ENCODE data around the gene CFAP251. TPM values are rescaled to one million over a fixed set of nuclear protein-coding genes. Genes with fewer than 3 reads are reported as not detected.

Gene CFAP251
- total RNA-seq, 1 experiment from 2014 or later: 0.81 TPM

- H2BK120ac ChIP-seq (ENCODE audit: low read depth, low read length, poor library complexity, severe bottlenecking): no peak overlapping the region
- no peak overlapping the region for H3K4me3 Mint-ChIP-seq
- no peak overlapping the region for H3K27ac Mint-ChIP-seq
- H3K23me2 ChIP-seq (ENCODE audit: insufficient read length, low read depth, low read length, poor library complexity, severe bottlenecking): no peaks in the 10 kb centered on the region
- H3K4me2 ChIP-seq (ENCODE audit: insufficient read depth, insufficient read length, low read length): no peak overlapping the region
- WGBS (ENCODE audit: extremely low coverage, insufficient read length, low lambda C conversion rate): no CpG with 5 or more reads among the region's 13 CpGs
- H2BK12ac ChIP-seq (ENCODE audit: insufficient read length, low read depth, low read length): no peak overlapping the region
- H3K4me1 Mint-ChIP-seq: peaks cover 5 to 11% of the 10 kb centered on the region in 2 experiments; a peak in 3 of 4 replicates
- H3K79me2 ChIP-seq (ENCODE audit: insufficient read depth, low read length): no peaks in the 10 kb centered on the region
- DNase-seq: no peak
- H3K9ac ChIP-seq (ENCODE audit: extremely low read depth, insufficient read length, low read length): no peak overlapping the region
- no peaks in the 10 kb centered on the region for H3K79me1 ChIP-seq (ENCODE audit: insufficient read depth, low read depth, low read length, poor library complexity, severe bottlenecking)
- TF ChIP-seq CTCF (conservative IDR thresholded peaks at IDR 0.05): no peak
- no peak overlapping the region for H4K91ac ChIP-seq (ENCODE audit: insufficient read length, low read depth, low read length)
- no peak overlapping the region for H3K4ac ChIP-seq (ENCODE audit: low read depth, low read length)
- H3K36me3 Mint-ChIP-seq (ENCODE audit: insufficient read depth in 1 of 3, low read depth in 3 of 3): peaks cover 6 to 21% (median 15%) of the 10 kb centered on the region in 3 experiments; a peak in 6 of 7 replicates
- no peak overlapping the region for H3K27ac ChIP-seq (ENCODE audit: insufficient read length, low read depth, low read length)
- no peaks in the 10 kb centered on the region for H4K20me1 ChIP-seq (ENCODE audit: control insufficient read depth, insufficient read depth, insufficient read length)
- H3K9me3 ChIP-seq (ENCODE audit: control insufficient read depth, low read depth, low read length): no peaks in the 10 kb centered on the region
- no peak overlapping the region for H3K23ac ChIP-seq (ENCODE audit: insufficient read length, low read depth, low read length)
- no peak overlapping the region for H4K8ac ChIP-seq (replicated peaks; ENCODE audit: insufficient read length, low read depth, low read length)
- no peak overlapping the region for H3T11ph ChIP-seq (ENCODE audit: low read length)
- no peaks in the 10 kb centered on the region for H3K27me3 ChIP-seq (ENCODE audit: insufficient read depth, low read length)
- no peak overlapping the region for H2AK5ac ChIP-seq (ENCODE audit: insufficient read length, low read length)
- no peaks in the 10 kb centered on the region for H3K4me1 ChIP-seq (ENCODE audit: insufficient read depth, low read length)
- no peak overlapping the region for H2BK20ac ChIP-seq (ENCODE audit: low read depth, low read length, poor library complexity, severe bottlenecking)
- no peak overlapping the region for H3K14ac ChIP-seq (ENCODE audit: insufficient read depth, low read length)
- no peak overlapping the region for H2BK15ac ChIP-seq (ENCODE audit: low read depth, low read length)
- H4K5ac ChIP-seq (ENCODE audit: insufficient read length, low read depth, low read length): no peak overlapping the region
- H2AFZ ChIP-seq (ENCODE audit: low read length): no peak overlapping the region
- H3K56ac ChIP-seq (ENCODE audit: insufficient read length, low read depth, low read length): no peak overlapping the region
- no peak overlapping the region for H2BK5ac ChIP-seq (ENCODE audit: insufficient read length, low read length)
- H3K18ac ChIP-seq (ENCODE audit: insufficient read length, low read depth, low read length): no peak overlapping the region
- peaks cover 13 to 20% of the 10 kb centered on the region in 2 experiments for H3K9me3 Mint-ChIP-seq
- H3K27me3 Mint-ChIP-seq (ENCODE audit: low read depth): peaks cover 6% of the 10 kb centered on the region; the same call in 1 of the 2 replicates
Observed at GRCh38 chr12:121974026-121974985, 55.9 kb downstream of the CFAP251 start.

All from H9 (cell line).